ENCODE data around the gene MMADHC. TPM values are rescaled to one million over a fixed set of nuclear protein-coding genes. Genes with fewer than 3 reads are reported as not detected.

Gene MMADHC
- polyA plus RNA-seq, 3 donors = 20.5 to 119 (median 97.9) TPM

- no CpG with 5 or more reads among the region's 1 CpG for WGBS (ENCODE audit: insufficient coverage)
- H3K36me3 Mint-ChIP-seq = no peaks in the 10 kb centered on the region
- Histone ChIP-seq H3K9ac (ENCODE audit: insufficient read depth, low read length, poor library complexity, severe bottlenecking) (no peak overlapping the region), H3K79me2 (ENCODE audit: insufficient read depth, low read length) (no peaks in the 10 kb centered on the region), H4K20me1 (ENCODE audit: insufficient read depth, low read length) (no peaks in the 10 kb centered on the region), H3K4me2 (replicated peaks; ENCODE audit: extremely low read depth, low read length, poor library complexity, severe bottlenecking) (no peak overlapping the region), H2AFZ (ENCODE audit: insufficient read depth, low read depth, low read length, poor library complexity, severe bottlenecking) (no peak overlapping the region), H3K9me3 (replicated peaks in 1 of 2; ENCODE audit: control insufficient read depth in 1 of 2, insufficient read depth in 1 of 2, low read length in 2 of 2) (no peaks in the 10 kb centered on the region), H3K27me3 (ENCODE audit: control insufficient read depth in 2 of 2, insufficient read depth in 2 of 2, low read length in 2 of 2) (no peaks in the 10 kb centered on the region), H3K27ac (ENCODE audit: low read depth in 1 of 2, low read length in 2 of 2) (no peak overlapping the region), H3K4me1 (ENCODE audit: control insufficient read depth in 1 of 2, insufficient read depth in 2 of 2, low read length in 2 of 2) (no peaks in the 10 kb centered on the region), H3K36me3 (replicated peaks in 1 of 2; ENCODE audit: control insufficient read depth in 1 of 2, insufficient read depth in 2 of 2, low read length in 2 of 2) (no peaks in the 10 kb centered on the region), H3K4me3 (replicated peaks in 1 of 3; ENCODE audit: low read depth in 2 of 3, low read length in 3 of 3) (no peak overlapping the region)
- no peak for DNase-seq
- no peaks in the 10 kb centered on the region for H3K4me1 Mint-ChIP-seq
- intact Hi-C loops (cut with micrococcal nuclease) = no loop called here
- H3K4me3 Mint-ChIP-seq = no peak overlapping the region
- H3K27ac Mint-ChIP-seq = no peak overlapping the region
- peaks cover 0 to 2% (median 0%) of the 10 kb centered on the region in 7 donors for H3K9me3 Mint-ChIP-seq
- TF ChIP-seq CTCF (IDR thresholded peaks at IDR 0.05) = no peak
- H3K27me3 Mint-ChIP-seq (ENCODE audit: low read depth in 3 of 3) = peaks cover 0 to 2% (median 0%) of the 10 kb centered on the region in 3 donors
Measured at GRCh38 chr2:149537092-149537726, 50.4 kb downstream of the MMADHC start.

DNA sequence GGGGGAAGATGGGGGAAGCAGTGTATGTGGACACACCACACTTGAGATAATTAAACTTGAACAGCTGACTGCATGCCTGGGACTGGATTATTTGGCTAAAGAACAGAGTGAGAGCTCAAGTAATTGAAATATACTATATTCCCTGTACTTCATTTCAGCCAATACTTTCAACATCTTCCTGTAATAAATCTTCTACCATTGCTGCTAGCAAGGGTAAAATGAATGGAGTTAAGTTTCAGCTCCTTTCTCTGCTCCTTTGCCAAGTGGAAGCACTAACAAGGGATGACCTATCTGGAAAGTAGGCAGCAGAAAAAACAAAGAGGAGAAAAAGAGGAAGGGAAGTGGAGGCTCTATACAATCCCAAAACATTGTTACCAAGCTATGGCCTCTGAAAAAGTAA lies 50.9 kb downstream of the MMADHC start:
- Mint-ChIP-seq H3K4me1 (no peaks in the 10 kb centered on the region), H3K27ac (no peak overlapping the region), H3K36me3 (no peaks in the 10 kb centered on the region), H3K9me3 (peaks cover 0 to 2% (median 0%) of the 10 kb centered on the region in 7 donors), H3K4me3 (no peak overlapping the region), H3K27me3 (ENCODE audit: low read depth in 3 of 3) (peaks cover 0 to 2% (median 0%) of the 10 kb centered on the region in 3 donors)
- Histone ChIP-seq H3K27me3 (ENCODE audit: control insufficient read depth in 2 of 2, insufficient read depth in 2 of 2, low read length in 2 of 2) (no peaks in the 10 kb centered on the region), H3K4me1 (ENCODE audit: control insufficient read depth in 1 of 2, insufficient read depth in 2 of 2, low read length in 2 of 2) (no peaks in the 10 kb centered on the region), H3K27ac (ENCODE audit: low read depth in 1 of 2, low read length in 2 of 2) (no peak overlapping the region), H3K4me3 (replicated peaks in 1 of 3; ENCODE audit: low read depth in 2 of 3, low read length in 3 of 3) (no peak overlapping the region), H3K4me2 (replicated peaks; ENCODE audit: extremely low read depth, low read length, poor library complexity, severe bottlenecking) (no peak overlapping the region), H4K20me1 (ENCODE audit: insufficient read depth, low read length) (no peaks in the 10 kb centered on the region), H3K36me3 (replicated peaks in 1 of 2; ENCODE audit: control insufficient read depth in 1 of 2, insufficient read depth in 2 of 2, low read length in 2 of 2) (no peaks in the 10 kb centered on the region), H3K9ac (ENCODE audit: insufficient read depth, low read length, poor library complexity, severe bottlenecking) (no peak overlapping the region), H3K79me2 (ENCODE audit: insufficient read depth, low read length) (no peaks in the 10 kb centered on the region), H2AFZ (ENCODE audit: insufficient read depth, low read depth, low read length, poor library complexity, severe bottlenecking) (no peak overlapping the region), H3K9me3 (replicated peaks in 1 of 2; ENCODE audit: control insufficient read depth in 1 of 2, insufficient read depth in 1 of 2, low read length in 2 of 2) (no peaks in the 10 kb centered on the region)
- DNase-seq = no peak
- no peak for TF ChIP-seq CTCF (IDR thresholded peaks at IDR 0.05)
- intact Hi-C loops (cut with micrococcal nuclease) = no loop called here
